Stimulated activated memory B cell treated with anti-CD40 and anti-IgM and Interleukin-4, amounts not matched to agents 10 μg/mL and 1 μg/mL and 100 μg/mL, for 72 hours (primary cell): ENCODE results near the gene HBG2.

Experiments used
- ATAC-seq: fragments of 150-1000 bp; cut with Tn5 transposase; 2 replicates; pipeline ENCODE4 v1.10.0; 2021
- H3K27ac Mint-ChIP-seq: one replicate; pipeline ENCODE4 v1.8.0; 2022; ENCODE audit warnings: mild to moderate bottlenecking, mixed read lengths
- H3K27me3 Mint-ChIP-seq: one replicate; pipeline ENCODE4 v1.8.0; 2022; ENCODE audit warnings: mixed read lengths
- H3K36me3 Mint-ChIP-seq: one replicate; pipeline ENCODE4 v1.8.0; 2022; ENCODE audit warnings: mixed read lengths
- H3K4me1 Mint-ChIP-seq: one replicate; pipeline ENCODE4 v1.8.0; 2022; ENCODE audit warnings: mixed read lengths
- H3K4me3 Mint-ChIP-seq: one replicate; pipeline ENCODE4 v1.8.0; 2022; ENCODE audit warnings: mild to moderate bottlenecking, moderate library complexity, mixed read lengths
- H3K9me3 Mint-ChIP-seq: one replicate; pipeline ENCODE4 v1.8.0; 2022; ENCODE audit warnings: mixed read lengths

The HBG2 gene

GRCh38 chr11:5247472-5248192, 6.9 kb downstream of the HBG2 start:
- Mint-ChIP-seq H3K36me3 (no peaks in the 10 kb centered on the region), H3K4me1 (no peaks in the 10 kb centered on the region), H3K27ac (no peak overlapping the region), H3K4me3 (no peak overlapping the region), H3K9me3 (no peaks in the 10 kb centered on the region), H3K27me3 (peaks cover 16% of the 10 kb centered on the region)
- no peak for ATAC-seq

- H3K36me3 Mint-ChIP-seq = no peaks in the 10 kb centered on the region
- no peaks in the 10 kb centered on the region for H3K9me3 Mint-ChIP-seq
- H3K27me3 Mint-ChIP-seq = peaks cover 16% of the 10 kb centered on the region
- no peaks in the 10 kb centered on the region for H3K4me1 Mint-ChIP-seq
- no peak overlapping the region for H3K4me3 Mint-ChIP-seq
- no peak for ATAC-seq
- no peak overlapping the region for H3K27ac Mint-ChIP-seq
Observed at GRCh38 chr11:5246772-5247471, 7.7 kb downstream of the HBG2 start.

DNA sequence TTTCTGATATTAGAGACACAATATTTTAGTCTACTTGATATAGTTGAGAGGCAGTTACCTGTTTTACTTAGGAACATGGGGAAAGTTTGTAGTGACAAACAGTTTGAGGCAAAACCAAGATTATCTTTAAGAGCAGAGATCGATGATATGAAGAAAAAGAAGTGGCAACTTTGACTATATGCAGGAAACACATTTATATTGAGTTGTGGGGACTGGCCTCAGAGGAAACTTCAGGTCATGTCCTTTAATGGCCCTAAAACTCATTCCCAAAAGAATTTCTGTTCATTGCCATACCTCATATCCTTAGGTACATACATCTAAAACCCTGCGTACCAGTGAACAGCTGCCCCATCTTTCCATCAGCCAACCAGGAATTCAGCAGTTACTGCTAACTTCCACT, 9.4 kb downstream of the HBG2 start:
- Mint-ChIP-seq H3K9me3 (no peaks in the 10 kb centered on the region), H3K4me3 (no peak overlapping the region), H3K36me3 (no peaks in the 10 kb centered on the region), H3K27me3 (peaks cover 13% of the 10 kb centered on the region), H3K4me1 (no peaks in the 10 kb centered on the region), H3K27ac (no peak overlapping the region)
- no peak for ATAC-seq

- no peak for ATAC-seq
- no peaks in the 10 kb centered on the region for H3K36me3 Mint-ChIP-seq
- H3K27me3 Mint-ChIP-seq = peaks cover 10% of the 10 kb centered on the region
- H3K4me1 Mint-ChIP-seq = no peaks in the 10 kb centered on the region
- no peak overlapping the region for H3K4me3 Mint-ChIP-seq
- H3K27ac Mint-ChIP-seq = no peak overlapping the region
- no peaks in the 10 kb centered on the region for H3K9me3 Mint-ChIP-seq
Observed at GRCh38 chr11:5243816-5244180, 10.8 kb downstream of the HBG2 start.

GRCh38 chr11:5242933-5243815, 11.4 kb downstream of the HBG2 start:
- Mint-ChIP-seq H3K9me3 (no peaks in the 10 kb centered on the region), H3K4me1 (no peaks in the 10 kb centered on the region), H3K4me3 (no peak overlapping the region), H3K27ac (no peak overlapping the region), H3K27me3 (peaks cover 10% of the 10 kb centered on the region), H3K36me3 (no peaks in the 10 kb centered on the region)
- ATAC-seq = no peak

- Mint-ChIP-seq H3K27ac (no peak overlapping the region), H3K36me3 (no peaks in the 10 kb centered on the region), H3K27me3 (peaks cover 10% of the 10 kb centered on the region), H3K4me3 (no peak overlapping the region), H3K4me1 (no peaks in the 10 kb centered on the region), H3K9me3 (no peaks in the 10 kb centered on the region)
- ATAC-seq = no peak
Observed at GRCh38 chr11:5242208-5242607, 12.4 kb downstream of the HBG2 start.

GRCh38 chr11:5241458-5241857, 13.1 kb downstream of the HBG2 start:
- no peaks in the 10 kb centered on the region for H3K4me1 Mint-ChIP-seq
- no peak overlapping the region for H3K4me3 Mint-ChIP-seq
- peaks cover 10% of the 10 kb centered on the region for H3K27me3 Mint-ChIP-seq
- H3K9me3 Mint-ChIP-seq = no peaks in the 10 kb centered on the region
- H3K36me3 Mint-ChIP-seq = no peaks in the 10 kb centered on the region
- no peak for ATAC-seq
- H3K27ac Mint-ChIP-seq = no peak overlapping the region

DNA sequence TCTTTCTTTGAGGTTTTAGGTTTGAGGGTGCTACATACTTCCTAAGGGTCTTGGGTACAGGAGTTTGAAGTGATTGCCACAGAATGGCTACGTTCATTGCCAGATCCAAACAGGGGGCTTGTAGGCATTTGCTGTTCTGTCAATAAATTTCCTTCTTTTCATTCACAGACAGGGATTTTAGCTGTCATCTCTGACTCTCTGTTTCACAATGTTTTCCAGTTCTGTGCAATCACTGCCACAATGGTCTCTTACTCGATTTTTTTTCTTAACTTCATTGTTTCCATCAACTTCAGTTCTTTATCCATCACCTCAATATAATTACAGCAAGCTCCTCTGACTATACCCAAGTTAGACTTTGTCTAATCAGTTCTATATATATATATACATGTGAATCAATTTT, 14.1 kb downstream of the HBG2 start:
- Mint-ChIP-seq H3K4me3 (no peak overlapping the region), H3K27me3 (peaks cover 10% of the 10 kb centered on the region), H3K9me3 (no peaks in the 10 kb centered on the region), H3K4me1 (no peaks in the 10 kb centered on the region), H3K27ac (no peak overlapping the region), H3K36me3 (no peaks in the 10 kb centered on the region)
- ATAC-seq = no peak

DNA sequence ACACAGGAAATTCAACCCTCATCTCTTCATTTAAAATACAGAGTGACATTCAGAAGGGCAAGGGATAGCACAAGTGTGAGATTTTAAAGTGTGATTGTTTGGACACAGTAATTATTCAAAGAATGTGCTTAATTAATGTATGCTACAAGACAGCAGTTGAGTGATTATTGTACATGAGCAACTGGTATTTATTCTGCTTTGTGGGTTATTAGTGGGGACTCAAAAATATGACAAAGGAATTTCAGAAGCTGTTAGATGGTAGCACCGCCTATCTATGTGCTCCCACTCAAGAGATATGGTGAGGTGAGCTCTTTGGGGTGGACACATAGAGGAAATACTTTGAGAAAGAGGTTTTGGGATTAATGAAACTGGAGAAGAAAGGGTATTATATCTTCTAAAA, 14.5 kb downstream of the HBG2 start:
- Mint-ChIP-seq H3K4me1 (no peaks in the 10 kb centered on the region), H3K4me3 (no peak overlapping the region), H3K27me3 (peaks cover 10% of the 10 kb centered on the region), H3K9me3 (no peaks in the 10 kb centered on the region), H3K36me3 (no peaks in the 10 kb centered on the region), H3K27ac (no peak overlapping the region)
- no peak for ATAC-seq

DNA sequence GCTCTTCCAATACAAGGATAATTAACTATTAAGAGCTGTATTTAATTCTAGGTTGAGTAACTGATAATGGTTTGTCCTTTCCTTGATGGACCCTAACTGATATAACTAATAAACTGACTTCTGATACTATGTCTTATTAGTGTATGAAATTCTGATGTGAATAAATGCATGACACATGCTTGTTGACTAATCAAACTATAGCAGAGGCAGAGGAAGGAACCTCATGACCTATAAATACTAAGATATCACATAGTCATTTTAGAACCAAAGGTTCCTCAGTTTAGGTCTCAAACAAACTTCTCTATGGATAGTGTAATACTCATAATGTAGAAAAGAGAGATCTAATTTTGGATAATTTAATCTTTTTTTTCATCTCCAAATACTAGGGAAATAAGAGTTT, 15.5 kb downstream of the HBG2 start:
- no peak overlapping the region for H3K27ac Mint-ChIP-seq
- no peak overlapping the region for H3K4me3 Mint-ChIP-seq
- H3K36me3 Mint-ChIP-seq = no peaks in the 10 kb centered on the region
- peaks cover 5% of the 10 kb centered on the region for H3K4me1 Mint-ChIP-seq
- ATAC-seq = no peak
- H3K27me3 Mint-ChIP-seq = peaks cover 12% of the 10 kb centered on the region
- no peaks in the 10 kb centered on the region for H3K9me3 Mint-ChIP-seq

- Mint-ChIP-seq H3K27me3 (peaks cover 12% of the 10 kb centered on the region), H3K4me3 (no peak overlapping the region), H3K4me1 (peaks cover 7% of the 10 kb centered on the region), H3K27ac (no peak overlapping the region), H3K36me3 (no peaks in the 10 kb centered on the region), H3K9me3 (no peaks in the 10 kb centered on the region)
- no peak for ATAC-seq
Observed at GRCh38 chr11:5238486-5238885, 16.1 kb downstream of the HBG2 start.

- peaks cover 12% of the 10 kb centered on the region for H3K27me3 Mint-ChIP-seq
- ATAC-seq = no peak
- peaks cover 7% of the 10 kb centered on the region for H3K4me1 Mint-ChIP-seq
- no peak overlapping the region for H3K4me3 Mint-ChIP-seq
- H3K9me3 Mint-ChIP-seq = no peaks in the 10 kb centered on the region
- H3K36me3 Mint-ChIP-seq = no peaks in the 10 kb centered on the region
- no peak overlapping the region for H3K27ac Mint-ChIP-seq
Observed at GRCh38 chr11:5237420-5237819, 17.2 kb downstream of the HBG2 start.

- H3K27ac Mint-ChIP-seq = no peak overlapping the region
- no peaks in the 10 kb centered on the region for H3K36me3 Mint-ChIP-seq
- H3K4me3 Mint-ChIP-seq = no peak overlapping the region
- peaks cover 12% of the 10 kb centered on the region for H3K27me3 Mint-ChIP-seq
- ATAC-seq = no peak
- peaks cover 7% of the 10 kb centered on the region for H3K4me1 Mint-ChIP-seq
- H3K9me3 Mint-ChIP-seq = no peaks in the 10 kb centered on the region
Observed at GRCh38 chr11:5235364-5236095, 19.1 kb downstream of the HBG2 start.

DNA sequence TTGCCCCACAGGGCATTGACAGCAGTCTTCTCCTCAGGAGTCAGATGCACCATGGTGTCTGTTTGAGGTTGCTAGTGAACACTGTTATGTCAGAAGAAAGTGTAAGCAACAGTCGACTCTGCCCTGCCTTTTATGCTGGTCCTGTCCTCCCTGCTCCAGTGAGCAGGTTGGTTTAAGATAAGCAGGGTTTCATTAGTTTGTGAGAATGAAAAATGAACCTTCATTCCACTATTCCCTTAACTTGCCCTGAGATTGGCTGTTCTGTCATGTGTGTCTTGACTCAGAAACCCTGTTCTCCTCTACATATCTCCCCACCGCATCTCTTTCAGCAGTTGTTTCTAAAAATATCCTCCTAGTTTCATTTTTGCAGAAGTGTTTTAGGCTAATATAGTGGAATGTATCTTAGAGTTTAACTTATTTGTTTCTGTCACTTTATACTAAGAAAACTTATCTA, 20.2 kb downstream of the HBG2 start, which contains the start of gene HBD:
HBD (minus strand) TSS at position 103 of the 454 bp plus-strand sequence; CDS start at position 53, 50 bp downstream.
- Mint-ChIP-seq H3K9me3 (no peaks in the 10 kb centered on the region), H3K27ac (no peak within 1 kb of the TSS), H3K27me3 (peaks cover 12% of the 10 kb centered on the region), H3K4me3 (no peak within 1 kb of the TSS), H3K36me3 (no peaks in the 10 kb centered on the region), H3K4me1 (peaks cover 7% of the 10 kb centered on the region)
- no peak for ATAC-seq

DNA sequence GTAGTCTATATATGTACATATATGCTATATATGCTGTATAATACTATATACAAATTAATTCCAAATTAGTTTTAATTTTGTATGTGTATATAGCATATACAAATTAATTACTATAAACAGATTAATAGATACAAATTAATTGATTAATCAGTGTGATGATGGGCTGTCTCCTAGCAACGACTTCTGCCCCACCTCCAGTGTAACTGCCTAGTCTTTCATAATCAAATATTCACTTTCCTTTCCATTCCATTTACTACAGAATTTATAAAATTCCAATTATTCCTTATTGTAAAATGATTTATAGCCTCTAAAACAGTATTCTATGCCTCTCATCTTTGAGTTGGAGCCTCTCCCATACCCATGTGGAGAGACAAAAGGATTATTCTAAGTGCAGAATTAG, 21.3 kb downstream of the HBG2 start:
- Mint-ChIP-seq H3K27ac (no peak overlapping the region), H3K27me3 (peaks cover 12% of the 10 kb centered on the region), H3K4me1 (peaks cover 7% of the 10 kb centered on the region), H3K36me3 (no peaks in the 10 kb centered on the region), H3K9me3 (no peaks in the 10 kb centered on the region), H3K4me3 (no peak overlapping the region)
- ATAC-seq = no peak
